Thyroid gland (tissue), 4 donors: Measurements from ENCODE around the gene G0S2. TPM values are rescaled to one million over a fixed set of nuclear protein-coding genes. Genes with fewer than 3 reads are reported as not detected.

Experiments
- DNase-seq, 2 donors: peaks; one replicate each; pipeline ENCODE4 v3.0.0-alpha.2; 2019
- H3K27ac ChIP-seq, 3 donors: fragments of 200-600 bp; sonication (generic); 1 replicate in 2 of 3; 2 replicates in 1 of 3; pipeline ENCODE4 v1.5.1; 2016 to 2019; ENCODE audit warnings: mild to moderate bottlenecking in 1 of 3, moderate library complexity in 1 of 3
- H3K27me3 ChIP-seq: fragments of 200-600 bp; sonication (generic); one replicate; pipeline ENCODE4 v1.5.1; 2019
- H3K36me3 ChIP-seq, 2 donors: fragments of 200-600 bp; sonication (generic); one replicate each; pipeline ENCODE4 v1.5.1; 2016 to 2019
- H3K4me1 ChIP-seq, 2 donors: fragments of 200-600 bp; sonication (generic); one replicate each; pipeline ENCODE4 v1.5.1; 2017 to 2019
- H3K4me3 ChIP-seq, 3 donors: fragments of 200-600 bp; sonication (generic); replicated peaks in 1 of 3; 1 replicate in 2 of 3; 2 replicates in 1 of 3; pipeline ENCODE4 v1.5.1; 2016; ENCODE audit warnings: mild to moderate bottlenecking in 1 of 3
- H3K9me3 ChIP-seq: fragments of 200-600 bp; sonication (generic); one replicate; pipeline ENCODE4 v1.5.1; 2017
- CTCF ChIP-seq, 6 experiments: fragments of 200-600 bp in 3 of 6; fragments of 450-650 bp in 3 of 6; sonication (generic) in 3 of 6; IDR thresholded peaks; one replicate each; pipeline ENCODE4 v1.5.1; 2016 to 2019; ENCODE audit warnings: antibody characterized with exemption in 6 of 6, mild to moderate bottlenecking in 2 of 6, inconsistent platforms in 1 of 6, moderate library complexity in 1 of 6
- POLR2A ChIP-seq, 2 donors: fragments of 450-650 bp; IDR thresholded peaks; one replicate each; pipeline ENCODE4 v1.6.1; 2017; ENCODE audit warnings: antibody characterized with exemption in 2 of 2, mild to moderate bottlenecking in 2 of 2, moderate library complexity in 1 of 2
- WGBS, 2 donors: methylation state at CpG; one replicate each; pipeline ENCODE4 v1.1.5; 2017; 5-methylcytosine and 5-hydroxymethylcytosine counted together
- intact Hi-C: fragments of 100-400 bp; cut with DNase I; formaldehyde crosslinking; loops from one replicate; pipeline ENCODE4 v1.15.1; 2023
- total RNA-seq, 4 donors: library from RNA; depleted of rRNA; stranded (reverse); fragments of >200 nt; gene quantifications; one replicate each; pipeline ENCODE4 v1.2.3, GENCODE V29; 2016

Gene G0S2
- total RNA-seq, 4 donors from 2014 or later, result 6.5 to 43.7 (median 10.7) TPM

- DNase-seq, result peak; percentile 75 to 82
- intact Hi-C loops, result loop anchor here (5.0 kb wide), 1 partner anchor 50 kb away; no protein-coding TSS in a partner anchor
- 31 to 57% methylated on average over 11 to 13 of the region's 16 CpGs for WGBS, 2 donors
These were observed 47.4 kb upstream of the G0S2 start for GRCh38 chr1:209627732-209628196.

GRCh38 chr1:209628618-209629299, 46.5 kb upstream of the G0S2 start:
- no peak for DNase-seq
- Histone ChIP-seq H3K4me3 (no peak overlapping the region), H3K36me3 (no peaks in the 10 kb centered on the region), H3K9me3 (no peaks in the 10 kb centered on the region), H3K4me1 (peaks cover 13 to 25% of the 10 kb centered on the region in 2 donors), H3K27me3 (no peaks in the 10 kb centered on the region), H3K27ac (no peak overlapping the region)
- intact Hi-C loops, result loop anchor here (5.0 kb wide), 1 partner anchor 51 kb away; no protein-coding TSS in a partner anchor
- TF ChIP-seq POLR2A (IDR thresholded peaks at IDR 0.05) (no peak), CTCF (IDR thresholded peaks at IDR 0.05) (no peak)
- 88 to 91% methylated on average over 7 of the region's 7 CpGs for WGBS, 2 donors

More at GRCh38 chr1:209627732-209628196, 47.4 kb upstream of the G0S2 start:
- TF ChIP-seq POLR2A (IDR thresholded peaks at IDR 0.05), result no peak
- TF ChIP-seq CTCF (IDR thresholded peaks at IDR 0.05), result peak; percentile 84 to 97 (median 88)
- Histone ChIP-seq H3K36me3 (no peaks in the 10 kb centered on the region), H3K27ac (no peak overlapping the region), H3K4me3 (no peak overlapping the region), H3K9me3 (no peaks in the 10 kb centered on the region), H3K4me1 (peaks cover 13 to 25% of the 10 kb centered on the region in 2 donors), H3K27me3 (no peaks in the 10 kb centered on the region)

GRCh38 chr1:209629621-209630382, 45.4 kb upstream of the G0S2 start:
- Histone ChIP-seq H3K36me3 (no peaks in the 10 kb centered on the region), H3K4me3 (no peak overlapping the region), H3K27ac (no peak overlapping the region), H3K27me3 (no peaks in the 10 kb centered on the region), H3K9me3 (no peaks in the 10 kb centered on the region), H3K4me1 (peaks cover 13 to 25% of the 10 kb centered on the region in 2 donors)
- DNase-seq, result no peak
- WGBS, 2 donors, result 97 to 98% methylated on average over 11 of the region's 11 CpGs
- intact Hi-C loops, result loop anchor here (5.0 kb wide), 1 partner anchor 53 kb away; no protein-coding TSS in a partner anchor
- TF ChIP-seq POLR2A (IDR thresholded peaks at IDR 0.05) (no peak), CTCF (IDR thresholded peaks at IDR 0.05) (no peak)

- Histone ChIP-seq H3K27ac (no peak overlapping the region), H3K36me3 (no peaks in the 10 kb centered on the region), H3K9me3 (no peaks in the 10 kb centered on the region), H3K4me3 (no peak overlapping the region), H3K4me1 (peaks cover 6 to 20% of the 10 kb centered on the region in 2 donors), H3K27me3 (no peaks in the 10 kb centered on the region)
- no peak for DNase-seq
- WGBS, 2 donors, result 61 to 76% methylated on average over 9 to 14 of the region's 17 CpGs
- TF ChIP-seq POLR2A (IDR thresholded peaks at IDR 0.05), result no peak
- no peak for TF ChIP-seq CTCF (IDR thresholded peaks at IDR 0.05)
- intact Hi-C loops, result no loop called here
These were observed 44.6 kb upstream of the G0S2 start for GRCh38 chr1:209630383-209631225.
